Loucy (cell line): ENCODE data around the gene ARRDC2.

Experiments
- CTCF ChIP-seq: fragments of 200-600 bp; sonication (generic); conservative IDR thresholded peaks from 2 replicates; pipeline ENCODE4 v1.5.1; 2014; ENCODE audit warnings: mild to moderate bottlenecking, antibody characterized with exemption, low read length
- EZH2phosphoT487 ChIP-seq: fragments of 200-600 bp; IDR thresholded peaks from 2 replicates; pipeline ENCODE4 v1.6.1; 2018; ENCODE audit warnings: antibody characterized with exemption, mild to moderate bottlenecking, moderate library complexity, borderline replicate concordance

- no peak for TF ChIP-seq CTCF
- TF ChIP-seq EZH2phosphoT487: no peak
Observed at GRCh38 chr19:17977021-17977420, 30.9 kb upstream of the ARRDC2 start.
